Esophagus (tissue), 2 donors: ENCODE measurements around the gene FKBP3. TPM values are rescaled to one million over a fixed set of nuclear protein-coding genes. Genes with fewer than 3 reads are reported as not detected.

Source experiments
- H3K27ac ChIP-seq, 2 donors: one replicate each; pipeline ENCODE4 v1.5.1; 2013; ENCODE audit warnings: low read depth in 2 of 2, mild to moderate bottlenecking in 2 of 2, inconsistent platforms in 1 of 2, low read length in 1 of 2, moderate library complexity in 1 of 2
- H3K27me3 ChIP-seq, 2 donors: one replicate each; pipeline ENCODE4 v1.6.1; 2013; ENCODE audit warnings: low read length in 2 of 2, control low read depth in 1 of 2, mild to moderate bottlenecking in 1 of 2; ENCODE audit not compliant: insufficient read depth in 2 of 2, control insufficient read depth in 1 of 2
- H3K36me3 ChIP-seq, 2 donors: one replicate each; pipeline ENCODE4 v1.6.1; 2013; ENCODE audit warnings: low read length in 1 of 2; ENCODE audit not compliant: control insufficient read depth in 2 of 2, insufficient read depth in 2 of 2
- H3K4me1 ChIP-seq, 2 donors: one replicate each; pipeline ENCODE4 v1.6.1; 2013; ENCODE audit warnings: low read length in 1 of 2; ENCODE audit not compliant: control insufficient read depth in 2 of 2, insufficient read depth in 2 of 2
- H3K4me3 ChIP-seq, 2 donors: one replicate each; pipeline ENCODE4 v1.5.1; 2013; ENCODE audit warnings: low read length in 2 of 2, mild to moderate bottlenecking in 2 of 2, low read depth in 1 of 2, moderate library complexity in 1 of 2
- H3K9me3 ChIP-seq, 2 donors: one replicate each; pipeline ENCODE4 v1.6.1; 2013; ENCODE audit warnings: mild to moderate bottlenecking in 2 of 2, low read depth in 1 of 2, low read length in 1 of 2, moderate library complexity in 1 of 2; ENCODE audit not compliant: control insufficient read depth in 2 of 2, insufficient read depth in 1 of 2
- WGBS, 2 donors: extraction: QIAGEN DNeasy Blood & Tissue Kit; methylation state at CpG; one replicate each; pipeline ENCODE4 v1.1.7; 2013; 5-methylcytosine and 5-hydroxymethylcytosine counted together
- polyA plus RNA-seq, 2 donors: library from polyadenylated mRNA; stranded (reverse); fragments of 200-250 nt; gene quantifications; one replicate each; pipeline ENCODE4 v1.2.3, GENCODE V29; 2013
- donor health status: healthy with polysubstance abuse.
- donor health status: Bipolar disorder and iron deficiency.

FKBP3 gene
- polyA plus RNA-seq, 2 donors: 68.2 to 87.1 TPM

- Histone ChIP-seq H3K4me3 (no peak overlapping the region), H3K9me3 (no peaks in the 10 kb centered on the region), H3K36me3 (peaks cover 2 to 9% of the 10 kb centered on the region in 2 donors), H3K4me1 (no peaks in the 10 kb centered on the region), H3K27me3 (no peaks in the 10 kb centered on the region), H3K27ac (no peak overlapping the region)
- 48 to 67% methylated on average over 1 of the region's 1 CpG for WGBS, 2 donors
Measured at GRCh38 chr14:45120096-45120495, 14.2 kb downstream of the FKBP3 start.

GRCh38 chr14:45118594-45118993 is 15.7 kb downstream of the FKBP3 start:
- Histone ChIP-seq H3K4me3 (no peak overlapping the region), H3K9me3 (no peaks in the 10 kb centered on the region), H3K4me1 (no peaks in the 10 kb centered on the region), H3K27me3 (no peaks in the 10 kb centered on the region), H3K27ac (no peak overlapping the region), H3K36me3 (peaks cover 3 to 9% of the 10 kb centered on the region in 2 donors)
- 89 to 92% methylated on average over 6 of the region's 6 CpGs for WGBS, 2 donors

- H3K9me3 ChIP-seq: no peaks in the 10 kb centered on the region
- WGBS, 2 donors: 62 to 69% methylated on average over 3 of the region's 3 CpGs
- no peak overlapping the region for H3K4me3 ChIP-seq
- H3K27ac ChIP-seq: no peak overlapping the region
- H3K27me3 ChIP-seq: no peaks in the 10 kb centered on the region
- H3K36me3 ChIP-seq: peaks cover 4 to 5% of the 10 kb centered on the region in 2 donors
- no peaks in the 10 kb centered on the region for H3K4me1 ChIP-seq
Measured at GRCh38 chr14:45114327-45114726, 20.0 kb downstream of the FKBP3 start.

GRCh38 chr14:45112896-45113781 is 21.1 kb downstream of the FKBP3 start:
- Histone ChIP-seq H3K36me3 (peaks cover 3 to 4% of the 10 kb centered on the region in 2 donors), H3K4me3 (no peak overlapping the region), H3K27me3 (no peaks in the 10 kb centered on the region), H3K9me3 (no peaks in the 10 kb centered on the region), H3K27ac (no peak overlapping the region), H3K4me1 (no peaks in the 10 kb centered on the region)
- WGBS, 2 donors: 79 to 84% methylated on average over 6 of the region's 6 CpGs

- Histone ChIP-seq H3K36me3 (peaks cover 3 to 4% of the 10 kb centered on the region in 2 donors), H3K9me3 (no peaks in the 10 kb centered on the region), H3K27ac (no peak overlapping the region), H3K4me3 (no peak overlapping the region), H3K27me3 (no peaks in the 10 kb centered on the region), H3K4me1 (no peaks in the 10 kb centered on the region)
- 61 to 94% methylated on average over 1 of the region's 1 CpG for WGBS, 2 donors
Measured at GRCh38 chr14:45104561-45104960, 29.7 kb downstream of the FKBP3 start.

GRCh38 chr14:45103806-45104205 is 30.5 kb downstream of the FKBP3 start:
- H3K27ac ChIP-seq: no peak overlapping the region
- peaks cover 3 to 4% of the 10 kb centered on the region in 2 donors for H3K36me3 ChIP-seq

GRCh38 chr14:45096218-45096617 is 38.1 kb downstream of the FKBP3 start:
- H3K4me3 ChIP-seq: no peak overlapping the region
- peaks cover 3 to 5% of the 10 kb centered on the region in 2 donors for H3K36me3 ChIP-seq
- no peaks in the 10 kb centered on the region for H3K27me3 ChIP-seq
- H3K27ac ChIP-seq: no peak overlapping the region
- WGBS, 2 donors: 88 to 97% methylated on average over 4 of the region's 4 CpGs
- H3K9me3 ChIP-seq: no peaks in the 10 kb centered on the region
- no peaks in the 10 kb centered on the region for H3K4me1 ChIP-seq

More at GRCh38 chr14:45103806-45104205, 30.5 kb downstream of the FKBP3 start:
- Histone ChIP-seq H3K4me1 (no peaks in the 10 kb centered on the region), H3K27me3 (no peaks in the 10 kb centered on the region), H3K9me3 (no peaks in the 10 kb centered on the region), H3K4me3 (no peak overlapping the region)

- Histone ChIP-seq H3K4me3 (no peak overlapping the region), H3K27me3 (no peaks in the 10 kb centered on the region), H3K9me3 (no peaks in the 10 kb centered on the region), H3K36me3 (peaks cover 3 to 5% of the 10 kb centered on the region in 2 donors), H3K4me1 (no peaks in the 10 kb centered on the region), H3K27ac (no peak overlapping the region)
- WGBS, 2 donors: 87 to 92% methylated on average over 4 of the region's 4 CpGs
Measured at GRCh38 chr14:45095143-45095542, 39.1 kb downstream of the FKBP3 start.

- no peak overlapping the region for H3K4me3 ChIP-seq
Measured at GRCh38 chr14:45094275-45094674, 40.0 kb downstream of the FKBP3 start.

GRCh38 chr14:45091710-45092109 is 42.6 kb downstream of the FKBP3 start:
- H3K4me1 ChIP-seq: no peaks in the 10 kb centered on the region
- WGBS, 2 donors: 77 to 88% methylated on average over 2 of the region's 2 CpGs
- H3K27me3 ChIP-seq: no peaks in the 10 kb centered on the region
- H3K9me3 ChIP-seq: no peaks in the 10 kb centered on the region
- peaks cover 3 to 5% of the 10 kb centered on the region in 2 donors for H3K36me3 ChIP-seq
- H3K4me3 ChIP-seq: no peak overlapping the region
- H3K27ac ChIP-seq: no peak overlapping the region

More at GRCh38 chr14:45094275-45094674, 40.0 kb downstream of the FKBP3 start:
- 93 to 96% methylated on average over 2 of the region's 2 CpGs for WGBS, 2 donors
- Histone ChIP-seq H3K9me3 (no peaks in the 10 kb centered on the region), H3K27ac (no peak overlapping the region), H3K36me3 (peaks cover 3 to 5% of the 10 kb centered on the region in 2 donors), H3K27me3 (no peaks in the 10 kb centered on the region), H3K4me1 (no peaks in the 10 kb centered on the region)
